Activated naive CD8-positive, alpha-beta T cell treated with anti-CD3 and anti-CD28 coated beads, Interleukin-2, amount 50 U/mL, for 24 hours (primary cell): ENCODE results near the gene TRIM46.
"Not testable (repeated sequence)": the region's sequence is repeated elsewhere in the genome, so short reads cannot be mapped to it uniquely, and the experiment has no call there.

Source experiments
- ATAC-seq: fragments of 150-1000 bp; cut with Tn5 transposase; one replicate; pipeline ENCODE4 v1.10.0; 2021
- DNase-seq: peaks from one replicate; pipeline ENCODE4 v3.0.0; 2021
- H3K27ac Mint-ChIP-seq: one replicate; pipeline ENCODE4 v1.8.0; 2021; ENCODE audit warnings: mild to moderate bottlenecking, mixed read lengths
- H3K27me3 Mint-ChIP-seq: one replicate; pipeline ENCODE4 v1.8.0; 2021; ENCODE audit warnings: mixed read lengths
- H3K36me3 Mint-ChIP-seq: one replicate; pipeline ENCODE4 v1.8.0; 2021; ENCODE audit warnings: low read depth, mixed read lengths
- H3K4me1 Mint-ChIP-seq: one replicate; pipeline ENCODE4 v1.8.0; 2021; ENCODE audit warnings: mixed read lengths
- H3K4me3 Mint-ChIP-seq: one replicate; pipeline ENCODE4 v1.8.0; 2021; ENCODE audit warnings: mild to moderate bottlenecking, moderate library complexity, mixed read lengths
- H3K9me3 Mint-ChIP-seq: one replicate; pipeline ENCODE4 v1.8.0; 2021; ENCODE audit warnings: mixed read lengths

TRIM46 gene

GRCh38 chr1:155164625-155165024, 9.0 kb upstream of the TRIM46 start:
- not testable (repeated sequence) for ATAC-seq, H3K9me3 Mint-ChIP-seq, H3K36me3 Mint-ChIP-seq, DNase-seq, H3K4me1 Mint-ChIP-seq, H3K27me3 Mint-ChIP-seq, H3K4me3 Mint-ChIP-seq, H3K27ac Mint-ChIP-seq

- H3K36me3 Mint-ChIP-seq: peaks cover 17% of the 10 kb centered on the region
- H3K4me1 Mint-ChIP-seq: peaks cover 10% of the 10 kb centered on the region
- H3K9me3 Mint-ChIP-seq: no peaks in the 10 kb centered on the region
- H3K27ac Mint-ChIP-seq: no peak overlapping the region
- H3K27me3 Mint-ChIP-seq: no peaks in the 10 kb centered on the region
- H3K4me3 Mint-ChIP-seq: no peak overlapping the region
- no peak for DNase-seq
- no peak for ATAC-seq
These were observed 7.6 kb upstream of the TRIM46 start for GRCh38 chr1:155166051-155166470.

GRCh38 chr1:155166471-155167165, 7.0 kb upstream of the TRIM46 start:
- peaks cover 15% of the 10 kb centered on the region for H3K4me1 Mint-ChIP-seq
- H3K4me3 Mint-ChIP-seq: no peak overlapping the region
- H3K27ac Mint-ChIP-seq: no peak overlapping the region
- H3K36me3 Mint-ChIP-seq: peaks cover 18% of the 10 kb centered on the region
- DNase-seq (no peak), ATAC-seq (no peak)
- H3K27me3 Mint-ChIP-seq: no peaks in the 10 kb centered on the region
- H3K9me3 Mint-ChIP-seq: no peaks in the 10 kb centered on the region

GRCh38 chr1:155167166-155168104, 6.2 kb upstream of the TRIM46 start:
- Mint-ChIP-seq H3K27me3 (no peaks in the 10 kb centered on the region), H3K27ac (peak overlapping the region; percentile 38), H3K4me1 (peaks cover 23% of the 10 kb centered on the region), H3K36me3 (peaks cover 25% of the 10 kb centered on the region), H3K4me3 (peak overlapping the region; percentile 37), H3K9me3 (no peaks in the 10 kb centered on the region)
- ATAC-seq (peak; percentile 86), DNase-seq (peak; percentile 92)

- not testable (repeated sequence) for H3K27ac Mint-ChIP-seq, DNase-seq, ATAC-seq
These were observed 5.6 kb upstream of the TRIM46 start for GRCh38 chr1:155168105-155168445.

GRCh38 chr1:155168456-155169210, 5.0 kb upstream of the TRIM46 start:
- no peak for ATAC-seq
- H3K4me1 Mint-ChIP-seq: peaks cover 32% of the 10 kb centered on the region
- H3K4me3 Mint-ChIP-seq: no peak overlapping the region
- peaks cover 2% of the 10 kb centered on the region for H3K27me3 Mint-ChIP-seq
- DNase-seq: no peak
- H3K9me3 Mint-ChIP-seq: no peaks in the 10 kb centered on the region
- peaks cover 32% of the 10 kb centered on the region for H3K36me3 Mint-ChIP-seq
- H3K27ac Mint-ChIP-seq: no peak overlapping the region

More at GRCh38 chr1:155168105-155168445, 5.6 kb upstream of the TRIM46 start:
- H3K27me3 Mint-ChIP-seq, H3K9me3 Mint-ChIP-seq, H3K4me3 Mint-ChIP-seq: not testable (repeated sequence)
- H3K36me3 Mint-ChIP-seq: peaks cover 29% of the 10 kb centered on the region
- peaks cover 27% of the 10 kb centered on the region for H3K4me1 Mint-ChIP-seq

- DNase-seq (no peak), ATAC-seq (no peak)
- H3K9me3 Mint-ChIP-seq: no peaks in the 10 kb centered on the region
- peaks cover 37% of the 10 kb centered on the region for H3K4me1 Mint-ChIP-seq
- H3K36me3 Mint-ChIP-seq: peaks cover 32% of the 10 kb centered on the region
- peaks cover 2% of the 10 kb centered on the region for H3K27me3 Mint-ChIP-seq
- peak overlapping the region; percentile 5 for H3K27ac Mint-ChIP-seq
- H3K4me3 Mint-ChIP-seq: no peak overlapping the region
These were observed 4.1 kb upstream of the TRIM46 start for GRCh38 chr1:155169541-155169940.

- DNase-seq: no peak
- H3K4me3 Mint-ChIP-seq: no peak overlapping the region
- peaks cover 32% of the 10 kb centered on the region for H3K36me3 Mint-ChIP-seq
- no peak overlapping the region for H3K27ac Mint-ChIP-seq
- peaks cover 2% of the 10 kb centered on the region for H3K27me3 Mint-ChIP-seq
- H3K9me3 Mint-ChIP-seq: no peaks in the 10 kb centered on the region
- ATAC-seq: no peak
- H3K4me1 Mint-ChIP-seq: peaks cover 43% of the 10 kb centered on the region
These were observed 3.4 kb upstream of the TRIM46 start for GRCh38 chr1:155170101-155170785.

- Mint-ChIP-seq H3K27ac (no peak overlapping the region), H3K27me3 (peaks cover 2% of the 10 kb centered on the region), H3K36me3 (peaks cover 32% of the 10 kb centered on the region), H3K9me3 (no peaks in the 10 kb centered on the region), H3K4me3 (no peak overlapping the region), H3K4me1 (peaks cover 47% of the 10 kb centered on the region)
- no peak for ATAC-seq
- no peak for DNase-seq
These were observed 2.8 kb upstream of the TRIM46 start for GRCh38 chr1:155170806-155171205.

- Mint-ChIP-seq H3K36me3 (peaks cover 32% of the 10 kb centered on the region), H3K4me1 (peaks cover 57% of the 10 kb centered on the region), H3K9me3 (no peaks in the 10 kb centered on the region), H3K4me3 (peak overlapping the region; percentile 99), H3K27ac (peak overlapping the region; percentile 99), H3K27me3 (peaks cover 2% of the 10 kb centered on the region)
- ATAC-seq (peak; percentile 27), DNase-seq (no peak)
These were observed 1.6 kb upstream of the TRIM46 start for GRCh38 chr1:155171836-155172731.

- H3K4me1 Mint-ChIP-seq: peaks cover 52% of the 10 kb centered on the region
- peak; percentile 78 for ATAC-seq
These were observed 744 bp upstream of the TRIM46 start, which contains the start of gene KRTCAP2 for GRCh38 chr1:155172732-155173477. TSS of gene KRTCAP2 (minus strand) at chr1:155173304. CDS start at chr1:155173224, 80 bp downstream.

GRCh38 chr1:155174324-155175280, 953 bp downstream of the TRIM46 start:
- ATAC-seq (no peak), DNase-seq (peak; percentile 57)
- Mint-ChIP-seq H3K27ac (peak overlapping the region; percentile 99), H3K4me1 (peaks cover 50% of the 10 kb centered on the region), H3K9me3 (no peaks in the 10 kb centered on the region), H3K36me3 (peaks cover 25% of the 10 kb centered on the region), H3K4me3 (peak overlapping the region; percentile 99), H3K27me3 (peaks cover 2% of the 10 kb centered on the region)

More at GRCh38 chr1:155172732-155173477, 744 bp upstream of the TRIM46 start, which contains the start of gene KRTCAP2:
- DNase-seq: peak; percentile 96
- H3K9me3 Mint-ChIP-seq: no peaks in the 10 kb centered on the region
- H3K4me3 Mint-ChIP-seq: peak within 1 kb of the TSS; percentile 99
- peak within 1 kb of the TSS; percentile 99 for H3K27ac Mint-ChIP-seq
- peaks cover 32% of the 10 kb centered on the region for H3K36me3 Mint-ChIP-seq
- peaks cover 2% of the 10 kb centered on the region for H3K27me3 Mint-ChIP-seq
